Tibial nerve (tissue), 4 donors: Measurements from ENCODE around the gene LAMB3. TPM values are rescaled to one million over a fixed set of nuclear protein-coding genes. Genes with fewer than 3 reads are reported as not detected.
A peak's percentile ranks its signal among the peaks of the same experiment; 100 is the strongest.

Experiments used
- DNase-seq, 2 donors: peaks; one replicate each; pipeline ENCODE4 v3.0.0-alpha.2; 2019; ENCODE audit warnings: low spot score in 2 of 2
- H3K27ac ChIP-seq, 4 donors: fragments of 200-600 bp; sonication (generic) in 3 of 4; one replicate each; pipeline ENCODE4 v1.5.1; 2017 to 2019; ENCODE audit warnings: mild to moderate bottlenecking in 1 of 4
- H3K27me3 ChIP-seq, 2 donors: fragments of 200-600 bp; sonication (generic) in 1 of 2; one replicate each; pipeline versions ENCODE4 v1.5.1 to v1.6.0; 2017 to 2019
- H3K36me3 ChIP-seq, 3 donors: fragments of 200-600 bp; sonication (generic); one replicate each; pipeline ENCODE4 v1.5.1; 2018 to 2019
- H3K4me1 ChIP-seq, 4 donors: fragments of 200-600 bp; sonication (generic) in 3 of 4; one replicate each; pipeline ENCODE4 v1.5.1; 2017 to 2019
- H3K4me3 ChIP-seq, 4 donors: fragments of 200-600 bp; sonication (generic) in 3 of 4; one replicate each; pipeline ENCODE4 v1.5.1; 2017 to 2019; ENCODE audit warnings: mild to moderate bottlenecking in 1 of 4, moderate library complexity in 1 of 4
- H3K9me3 ChIP-seq, 4 donors: fragments of 200-600 bp; sonication (generic) in 3 of 4; one replicate each; pipeline ENCODE4 v1.5.1; 2017 to 2019
- CTCF ChIP-seq, 5 experiments: fragments of 200-600 bp in 3 of 5; fragments of 450-650 bp in 2 of 5; sonication (generic) in 3 of 5; IDR thresholded peaks; one replicate each; pipeline ENCODE4 v1.5.1; 2016 to 2019; ENCODE audit warnings: antibody characterized with exemption in 5 of 5, mild to moderate bottlenecking in 3 of 5, moderate library complexity in 2 of 5
- EP300 ChIP-seq, 2 donors: sonication (generic); formaldehyde crosslinking; IDR thresholded peaks; one replicate each; pipeline ENCODE4 v1.6.1; 2017; ENCODE audit warnings: antibody characterized with exemption in 2 of 2, mild to moderate bottlenecking in 1 of 2
- POLR2A ChIP-seq, 2 donors: fragments of 450-650 bp; IDR thresholded peaks; one replicate each; pipeline ENCODE4 v1.6.1; 2017; ENCODE audit warnings: antibody characterized with exemption in 2 of 2, mild to moderate bottlenecking in 2 of 2, moderate library complexity in 2 of 2
- WGBS, 2 donors: methylation state at CpG; one replicate each; pipeline ENCODE4 v1.1.5; 2018; 5-methylcytosine and 5-hydroxymethylcytosine counted together
- total RNA-seq, 4 donors: library from RNA; depleted of rRNA; stranded (reverse); fragments of >200 nt; gene quantifications; one replicate each; pipeline ENCODE4 v1.1.0, GENCODE V29; 2016

The LAMB3 gene
- total RNA-seq, 4 donors from 2014 or later, result 2.5 to 22.8 (median 4.2) TPM

GRCh38 chr1:209576392-209577197 is 75.6 kb downstream of the LAMB3 start:
- peak; percentile 81 to 88 (median 87) for TF ChIP-seq CTCF (IDR thresholded peaks at IDR 0.05)
- TF ChIP-seq EP300 (IDR thresholded peaks at IDR 0.05), result no peak
- no peak overlapping the region for H3K27ac ChIP-seq
- peak; percentile 68 to 87 for DNase-seq
- 21 to 28% methylated on average over 12 of the region's 12 CpGs for WGBS, 2 donors
- no peaks in the 10 kb centered on the region for H3K9me3 ChIP-seq
- no peaks in the 10 kb centered on the region for H3K36me3 ChIP-seq
- H3K27me3 ChIP-seq, result peaks cover 0 to 19% of the 10 kb centered on the region in 2 donors
- H3K4me1 ChIP-seq, result peaks cover 0 to 3% (median 0%) of the 10 kb centered on the region in 4 donors
- no peak overlapping the region for H3K4me3 ChIP-seq

GRCh38 chr1:209570743-209571142 is 81.5 kb downstream of the LAMB3 start:
- Histone ChIP-seq H3K36me3 (no peaks in the 10 kb centered on the region), H3K4me3 (no peak overlapping the region), H3K9me3 (no peaks in the 10 kb centered on the region), H3K4me1 (peaks cover 0 to 4% (median 0%) of the 10 kb centered on the region in 4 donors), H3K27ac (no peak overlapping the region), H3K27me3 (peaks cover 0 to 3% of the 10 kb centered on the region in 2 donors)
- TF ChIP-seq CTCF (IDR thresholded peaks at IDR 0.05) (no peak), EP300 (IDR thresholded peaks at IDR 0.05) (no peak), POLR2A (IDR thresholded peaks at IDR 0.05) (no peak)
- WGBS, 2 donors, result 71 to 73% methylated on average over 3 of the region's 3 CpGs
- DNase-seq, result no peak

GRCh38 chr1:209569455-209570207 is 82.6 kb downstream of the LAMB3 start:
- Histone ChIP-seq H3K27ac (no peak overlapping the region), H3K36me3 (no peaks in the 10 kb centered on the region), H3K9me3 (no peaks in the 10 kb centered on the region), H3K4me1 (peaks cover 0 to 4% (median 0%) of the 10 kb centered on the region in 4 donors), H3K4me3 (peak overlapping the region in 1 of 4 donors; percentile 4), H3K27me3 (peaks cover 0 to 14% of the 10 kb centered on the region in 2 donors)
- 16% methylated on average over 9 of the region's 9 CpGs for WGBS, 2 donors
- DNase-seq, result peak; percentile 71 to 87
- peak; percentile 61 to 85 (median 81) for TF ChIP-seq CTCF (IDR thresholded peaks at IDR 0.05)
- no peak for TF ChIP-seq EP300 (IDR thresholded peaks at IDR 0.05)

- Histone ChIP-seq H3K4me3 (no peak overlapping the region), H3K27me3 (peaks cover 0 to 16% of the 10 kb centered on the region in 2 donors), H3K4me1 (peaks cover 0 to 4% (median 0%) of the 10 kb centered on the region in 4 donors), H3K27ac (no peak overlapping the region), H3K36me3 (no peaks in the 10 kb centered on the region), H3K9me3 (no peaks in the 10 kb centered on the region)
- TF ChIP-seq CTCF (IDR thresholded peaks at IDR 0.05), result no peak
- TF ChIP-seq EP300 (IDR thresholded peaks at IDR 0.05), result no peak
- 50 to 55% methylated on average over 1 of the region's 1 CpG for WGBS, 2 donors
- no peak for DNase-seq
Observed at GRCh38 chr1:209567698-209568175, 84.5 kb downstream of the LAMB3 start.
